Stimulated activated CD4-positive, alpha-beta T cell treated with anti-CD3 and anti-CD28 coated beads, Interleukin-4, amount 100 ng/mL, for 24 hours (primary cell): Measurements from ENCODE around the gene GRM4.
"Not testable (repeated sequence)": the region's sequence is repeated elsewhere in the genome, so short reads cannot be mapped to it uniquely, and the experiment has no call there.

Experiments used
- DNase-seq: peaks from one replicate; pipeline ENCODE4 v3.0.0-alpha.2; 2020

GRM4 gene

DNA sequence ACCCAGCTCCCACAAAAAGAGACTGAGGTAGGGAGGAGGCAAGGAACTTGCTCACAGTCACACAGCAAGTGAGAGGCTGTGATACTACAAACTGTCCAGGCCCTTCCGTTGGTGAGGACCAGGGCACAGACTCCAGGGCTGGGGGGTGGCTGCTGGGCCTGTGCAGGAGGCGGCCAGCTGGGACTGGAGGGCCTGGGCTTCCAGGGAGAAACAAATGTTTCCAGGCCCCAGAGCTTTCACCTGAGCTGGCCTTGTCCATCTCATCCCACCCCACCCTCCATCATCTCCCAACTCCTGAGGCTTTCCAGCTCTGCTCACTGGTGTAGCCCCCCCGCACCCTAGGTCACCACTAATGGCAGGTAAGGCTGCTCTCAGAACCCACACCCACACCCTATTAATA is 86.0 kb downstream of the GRM4 start:
- DNase-seq = no peak

DNA sequence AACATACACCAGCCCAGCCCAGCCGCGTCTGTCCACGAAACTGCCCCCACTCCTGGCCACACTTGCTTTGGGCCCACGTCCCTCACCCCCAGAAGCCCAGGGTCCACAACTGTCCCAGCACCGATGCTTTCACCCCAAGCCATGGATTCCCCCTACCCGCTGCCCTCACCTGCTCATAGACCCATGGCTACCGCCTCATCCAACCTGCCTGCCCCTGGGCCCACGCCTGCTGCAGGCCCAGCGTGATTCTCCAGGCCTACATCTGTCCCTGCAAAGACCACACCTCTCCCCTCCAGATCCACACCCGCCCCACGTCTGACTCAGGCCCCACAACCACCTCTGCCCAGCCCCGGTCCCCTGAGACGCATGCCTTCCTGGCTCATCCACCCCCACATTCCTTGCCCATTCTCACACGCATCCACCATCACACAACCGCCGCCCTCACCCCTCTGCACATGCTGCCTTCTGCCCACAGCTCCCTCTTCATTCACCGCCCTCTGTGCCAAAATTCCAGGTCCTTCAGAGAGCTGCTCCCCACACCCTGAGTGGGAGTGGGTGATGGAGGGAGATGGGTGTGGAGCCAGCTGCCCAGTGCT is 86.7 kb downstream of the GRM4 start:
- no peak for DNase-seq

DNA sequence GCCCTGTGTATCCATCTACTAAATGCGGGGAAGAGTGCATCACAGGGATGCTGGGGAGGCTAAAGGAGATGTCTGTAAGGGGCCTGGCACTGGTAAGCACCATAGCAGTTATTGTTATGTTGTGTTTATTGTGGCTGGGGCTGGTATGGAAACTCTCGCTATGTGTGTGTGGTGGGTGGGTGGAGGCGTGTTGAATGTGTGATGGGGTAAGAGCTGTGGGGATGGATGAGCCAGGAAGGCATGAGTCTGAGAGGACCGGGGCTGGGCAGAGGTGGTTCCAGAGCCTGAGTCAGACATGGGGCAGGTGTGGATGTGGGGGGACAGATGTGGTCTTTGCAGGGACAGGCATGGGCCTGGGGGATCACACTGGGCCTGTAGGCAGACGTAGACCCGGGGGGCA is 88.1 kb downstream of the GRM4 start:
- DNase-seq = no peak

DNA sequence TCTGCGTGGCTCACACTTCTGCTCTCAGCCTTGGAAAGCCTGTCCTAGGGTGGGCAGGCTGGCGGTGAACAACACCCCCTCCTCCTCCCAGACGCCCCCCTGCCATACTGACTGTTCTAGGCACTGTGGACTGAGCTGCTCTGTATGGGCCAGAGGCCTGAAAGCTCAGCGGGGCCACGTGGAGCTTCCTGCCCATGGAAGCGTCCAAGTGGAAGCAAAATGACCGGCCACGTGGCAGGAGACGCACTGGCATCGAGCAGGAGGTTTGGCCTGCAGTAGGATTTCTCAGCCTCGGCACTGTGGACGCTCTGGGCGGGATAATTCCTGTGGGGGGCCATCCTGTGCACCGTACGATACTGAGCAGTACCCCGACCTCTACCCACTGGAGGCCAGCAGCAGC is 88.7 kb downstream of the GRM4 start:
- no peak for DNase-seq

DNA sequence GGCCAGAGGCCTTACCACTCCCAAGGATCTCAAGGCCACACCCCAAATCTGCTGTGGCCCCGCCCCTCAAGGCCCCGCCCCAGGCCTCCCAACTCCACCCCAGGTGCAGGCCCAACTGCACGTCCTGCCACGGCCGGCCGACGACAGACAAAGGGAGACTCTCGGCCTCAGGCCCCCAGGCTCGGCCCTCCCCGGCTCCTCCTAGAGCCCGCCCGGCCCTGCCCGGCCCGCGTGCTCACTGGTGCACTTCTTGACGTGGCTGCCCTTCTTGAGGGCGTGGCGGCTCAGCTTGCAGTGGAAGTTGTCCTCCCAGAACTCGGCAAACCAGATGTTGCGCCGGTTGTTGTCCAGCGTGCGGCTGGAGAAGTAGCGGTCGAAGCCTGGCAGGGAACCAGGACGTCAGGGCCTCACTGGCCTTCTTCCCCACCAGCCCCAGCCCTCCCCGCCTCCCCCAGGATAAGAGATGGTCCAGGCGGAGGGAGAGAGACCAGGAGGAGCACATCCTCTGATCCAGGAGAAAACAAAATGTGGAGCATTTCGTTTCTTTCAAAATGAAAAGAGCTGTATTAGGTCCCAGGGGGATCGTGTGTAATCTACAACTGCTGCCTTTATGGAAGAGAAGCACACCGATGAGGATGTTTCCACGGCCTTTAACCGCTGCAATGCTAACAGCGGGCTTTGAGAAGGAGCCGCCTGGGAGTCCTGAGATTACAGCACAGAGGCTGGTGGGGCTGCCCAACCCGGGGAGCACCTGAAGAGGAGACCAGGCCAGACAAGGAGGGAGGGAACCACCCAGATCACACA is 89.4 kb downstream of the GRM4 start:
- no peak for DNase-seq

DNA sequence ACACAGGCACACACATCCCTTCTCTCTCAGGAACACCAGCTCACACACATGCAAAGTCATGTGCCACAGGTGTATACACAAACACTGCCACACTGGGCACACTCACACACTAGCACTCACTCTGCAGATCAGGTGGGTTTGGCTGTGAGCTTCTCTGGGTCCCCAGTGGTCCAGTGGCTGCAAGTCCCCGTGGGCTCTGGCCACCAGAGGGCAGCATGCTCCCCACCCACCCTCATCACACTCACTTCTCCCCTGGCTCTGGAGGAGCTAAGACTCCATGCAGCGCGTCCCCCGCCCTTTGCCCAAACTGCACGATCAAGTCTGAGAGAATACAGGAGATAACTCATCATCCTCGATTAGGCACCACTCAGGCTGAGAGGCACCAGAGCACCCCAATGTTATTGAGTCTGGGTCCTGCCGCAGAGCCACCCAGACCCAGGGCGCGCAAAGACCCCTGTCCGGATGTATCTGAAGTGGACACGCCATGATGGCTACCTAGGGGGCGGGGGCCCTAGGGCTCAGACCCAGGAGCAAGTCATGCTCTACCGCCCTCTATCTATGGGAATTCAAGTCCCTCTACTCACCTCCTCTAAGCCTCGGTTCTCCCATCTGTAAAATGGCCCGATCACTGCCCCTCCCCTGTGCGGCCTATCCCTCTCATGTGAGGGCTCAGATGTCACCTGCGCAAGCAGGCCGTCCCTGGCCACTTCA is 90.5 kb downstream of the GRM4 start:
- DNase-seq = peak; percentile 70

DNA sequence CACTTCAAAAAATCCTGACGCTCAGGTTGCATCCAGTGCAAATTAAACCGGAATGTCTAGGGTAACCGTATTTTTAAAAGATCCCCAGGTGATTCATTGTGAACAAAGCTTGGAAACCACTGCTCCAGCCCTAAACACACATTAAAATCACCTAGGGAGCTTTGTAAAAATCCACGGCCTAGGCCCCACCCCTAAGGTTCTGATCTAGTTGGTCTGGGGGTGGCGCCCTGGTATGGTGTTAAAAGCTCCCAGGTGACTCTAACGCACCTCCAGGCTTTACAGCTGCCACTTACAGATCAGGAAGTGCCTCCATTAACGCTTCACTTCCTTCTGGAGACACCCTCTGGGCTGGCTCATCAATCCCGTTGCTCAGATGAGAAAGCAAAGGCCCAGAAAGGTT is 92.2 kb downstream of the GRM4 start:
- DNase-seq = no peak

DNA sequence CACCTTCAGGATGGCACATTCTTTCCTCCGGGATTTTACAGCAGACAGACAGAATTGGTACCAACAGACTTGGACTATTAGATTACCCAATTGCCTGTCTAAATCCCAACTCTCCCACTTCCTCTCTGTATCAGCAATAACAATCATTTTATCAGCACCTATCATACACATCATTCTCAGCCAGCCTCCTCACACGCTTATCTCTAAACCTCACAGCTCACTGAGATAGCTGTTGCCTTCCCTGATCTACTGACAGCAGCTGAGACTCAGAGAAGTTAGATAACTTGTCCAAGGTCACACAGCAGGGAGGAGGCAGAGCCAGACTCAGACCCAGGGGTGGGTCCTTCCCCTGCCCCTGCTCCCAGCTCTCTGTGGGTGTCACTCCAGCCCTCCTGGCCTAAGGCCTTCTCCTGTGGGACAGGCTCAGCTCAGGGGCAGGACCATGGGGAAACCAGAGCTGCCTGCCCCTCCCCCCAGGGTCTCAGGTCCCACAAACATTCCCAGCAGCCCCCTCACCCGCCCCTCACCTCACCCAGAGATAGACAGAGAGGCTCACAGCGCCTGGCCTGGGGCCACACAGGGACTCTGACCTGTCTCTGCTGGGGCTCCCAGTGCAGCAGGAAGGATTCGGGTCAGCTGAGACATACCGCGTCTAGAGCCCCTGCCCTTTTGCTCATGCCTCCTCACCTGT is 92.8 kb downstream of the GRM4 start:
- no peak for DNase-seq

DNA sequence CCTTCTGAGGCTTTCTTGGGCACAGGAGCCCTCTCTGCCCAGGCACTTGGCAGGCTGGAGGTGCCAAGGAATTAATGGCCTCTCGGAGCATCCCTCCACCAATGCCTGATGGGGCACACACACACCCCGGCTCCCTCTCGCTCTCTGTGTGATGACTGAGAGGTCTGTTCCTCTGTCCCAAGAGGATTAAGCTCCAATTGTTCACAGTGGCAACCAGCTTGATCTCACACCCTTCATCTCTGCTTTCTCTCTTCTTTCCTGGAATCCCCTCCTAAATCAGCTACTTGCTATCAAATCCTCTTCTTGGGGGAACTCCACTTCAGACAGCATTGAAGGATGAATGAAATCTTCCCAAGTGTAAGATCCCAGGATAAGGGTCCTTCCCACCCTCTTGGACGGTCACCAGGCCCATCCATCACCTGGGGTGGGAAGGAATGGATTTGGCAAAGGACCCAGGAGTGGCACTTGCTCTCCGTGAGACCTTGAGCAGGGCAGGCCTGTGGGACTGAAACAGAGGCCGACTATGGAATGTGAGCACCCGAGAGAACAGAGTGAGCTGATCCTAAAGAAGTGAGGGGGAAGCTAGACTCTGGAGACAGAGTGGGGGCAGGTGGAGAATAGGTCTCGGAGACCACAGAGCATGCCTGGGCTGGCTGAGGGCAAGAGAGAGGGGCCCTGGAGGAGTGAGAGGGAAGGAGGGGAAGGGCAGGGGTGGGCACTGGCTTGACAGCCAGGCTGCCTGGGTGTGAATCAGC is 93.6 kb downstream of the GRM4 start:
- no peak for DNase-seq

DNA sequence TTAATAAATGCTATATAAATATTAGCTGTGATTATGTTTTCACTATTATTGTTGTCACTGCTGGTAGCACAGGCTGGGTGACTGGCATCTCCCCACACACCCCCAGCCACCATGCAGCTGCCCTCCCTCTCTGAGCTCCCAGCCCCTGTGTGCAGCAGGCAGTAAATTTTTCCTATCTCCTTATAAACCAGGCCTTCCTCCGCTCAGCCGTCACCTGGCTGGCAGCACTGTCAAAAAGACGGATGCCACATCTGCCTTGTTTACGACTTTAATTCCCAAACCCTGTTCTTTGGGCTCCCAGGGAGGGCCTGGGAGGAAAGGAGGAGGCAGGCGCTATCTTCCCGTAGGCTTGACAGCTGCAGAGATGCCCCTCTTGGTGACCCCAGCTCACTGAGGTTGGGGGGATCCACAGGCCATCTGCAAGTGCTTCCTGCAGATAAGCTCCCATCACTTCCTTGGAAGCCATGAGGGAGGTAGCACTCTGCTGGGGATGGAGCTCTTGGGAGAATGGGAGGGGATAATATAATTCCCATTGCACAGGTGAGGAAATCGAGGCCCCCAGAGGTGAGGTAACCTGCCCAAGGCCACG is 94.5 kb downstream of the GRM4 start:
- no peak for DNase-seq

DNA sequence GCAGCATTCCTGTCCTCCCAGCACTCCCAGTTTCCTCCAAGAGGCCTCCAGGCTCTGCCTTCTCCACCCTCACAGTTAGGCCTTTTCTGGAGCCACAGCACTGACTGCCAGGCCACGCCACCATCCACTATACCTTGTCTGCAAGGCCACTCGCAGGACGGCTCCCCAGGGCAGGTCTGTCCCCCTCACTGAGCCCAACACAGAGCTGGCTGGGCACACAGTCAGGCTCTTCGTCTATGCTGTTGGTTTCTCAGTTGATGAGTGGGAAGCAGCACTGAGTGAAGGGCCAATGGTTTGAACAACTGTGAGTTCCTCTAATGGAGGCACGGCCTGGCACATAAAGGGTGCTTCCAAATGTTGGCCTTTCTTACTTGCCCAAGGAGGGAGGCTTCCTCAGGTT is 95.2 kb downstream of the GRM4 start:
- DNase-seq = no peak

DNA sequence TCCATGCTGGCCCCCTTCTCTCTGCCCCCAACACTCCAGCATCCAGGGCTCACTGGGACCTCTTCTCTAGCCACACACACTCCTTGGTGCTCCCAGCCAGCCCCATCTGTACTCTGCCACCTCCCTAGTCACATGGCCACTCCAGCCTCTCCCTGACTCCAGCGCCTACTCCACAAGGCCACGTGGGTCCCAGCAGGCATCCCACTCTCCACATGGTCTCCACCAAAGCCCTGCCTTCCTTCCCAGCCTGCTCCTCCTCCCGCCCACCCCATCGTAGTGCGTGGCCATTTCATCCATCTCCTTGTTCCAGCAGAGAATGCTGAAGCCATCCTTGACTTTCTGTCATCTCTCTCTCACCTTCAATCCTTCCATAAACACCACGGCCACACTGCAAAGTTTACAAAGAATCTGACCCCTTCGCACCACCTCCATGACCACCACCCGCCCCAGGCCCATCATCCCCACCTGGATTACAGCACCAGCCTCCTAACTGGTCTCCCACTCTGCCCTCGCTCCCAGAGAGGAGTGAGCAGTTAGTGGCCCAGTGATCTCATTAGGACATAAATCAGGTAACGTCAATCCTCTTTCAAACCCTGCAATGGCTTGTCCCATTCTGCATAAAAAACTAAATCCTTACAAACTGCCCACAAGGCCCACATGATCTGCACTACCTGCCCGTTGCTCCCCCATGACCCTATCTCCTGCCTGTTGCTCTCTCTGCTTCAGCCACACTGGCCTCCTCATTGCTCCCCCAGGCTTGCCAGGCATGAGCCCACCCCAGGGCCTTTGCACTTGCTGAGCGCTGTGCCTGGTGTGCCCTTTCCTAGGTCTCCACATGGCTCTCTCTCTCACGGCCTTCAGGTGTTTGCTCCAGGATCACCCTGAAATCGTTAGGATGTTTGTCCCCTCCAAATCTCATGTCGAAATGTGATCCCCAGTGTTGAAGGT is 96.2 kb downstream of the GRM4 start:
- DNase-seq = no peak

DNA sequence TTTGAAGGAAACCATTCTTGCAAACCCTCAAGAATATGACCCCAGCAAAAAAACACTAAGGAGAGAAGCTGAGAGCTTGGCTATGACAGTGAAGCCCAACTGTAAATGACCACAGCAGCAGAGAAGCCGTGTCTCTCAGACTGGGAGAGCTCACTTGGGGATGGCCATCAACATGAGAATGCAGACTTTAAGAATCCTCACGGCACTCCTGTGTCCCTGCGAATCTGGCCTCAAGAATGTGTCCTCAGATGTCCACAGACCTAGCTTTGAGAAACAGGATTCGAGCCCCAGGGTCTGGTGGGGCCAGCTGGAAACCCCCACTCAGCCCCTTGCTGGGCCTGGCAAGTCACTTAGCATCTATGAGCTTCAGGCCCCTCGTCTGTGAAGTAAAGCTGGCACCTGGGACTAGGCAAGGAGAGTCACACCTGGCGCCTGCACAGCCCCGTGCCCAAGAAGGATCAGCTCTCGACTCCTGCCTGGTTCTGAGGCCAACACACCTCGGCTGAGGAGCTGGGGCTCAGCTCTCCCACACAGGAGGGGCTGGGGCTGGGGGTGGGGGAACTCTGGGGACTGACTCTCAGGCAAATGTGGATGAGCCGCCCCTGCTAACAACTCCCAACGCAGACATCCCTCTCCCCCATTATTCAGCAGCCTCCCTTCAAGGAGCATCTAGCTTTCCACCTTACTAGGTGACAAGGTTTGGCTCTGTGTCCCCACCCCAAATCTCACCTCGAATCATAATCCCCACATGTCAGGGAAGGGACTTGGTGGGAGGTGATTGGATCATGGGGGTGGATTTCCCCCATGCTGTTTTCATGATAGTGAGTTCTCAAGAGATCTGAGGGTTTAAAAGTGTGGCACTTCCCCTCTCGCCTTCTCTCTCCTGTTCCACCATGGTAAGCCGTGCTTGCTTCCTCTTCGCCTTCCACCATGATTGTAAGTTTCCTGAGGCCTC is 97.7 kb downstream of the GRM4 start:
- DNase-seq = no peak

DNA sequence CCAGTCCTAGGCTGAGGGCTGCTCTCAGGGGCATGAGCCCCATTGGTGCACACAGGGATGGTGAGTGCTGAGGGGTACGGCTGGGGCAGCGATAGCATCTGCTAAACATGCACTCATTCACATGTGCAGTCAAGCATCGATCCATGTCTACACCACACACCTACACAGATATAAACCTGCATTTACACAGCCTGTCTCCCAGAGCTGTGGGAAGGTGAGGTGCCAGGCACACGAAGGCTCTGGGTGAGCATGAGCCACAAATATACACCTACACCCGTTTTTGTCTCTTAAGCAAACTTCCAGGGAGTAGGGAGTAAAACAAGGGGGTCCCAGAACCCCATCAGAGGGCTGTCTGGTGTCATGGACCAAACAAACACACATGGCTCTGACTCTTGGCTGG is 99.3 kb downstream of the GRM4 start:
- DNase-seq = no peak

DNA sequence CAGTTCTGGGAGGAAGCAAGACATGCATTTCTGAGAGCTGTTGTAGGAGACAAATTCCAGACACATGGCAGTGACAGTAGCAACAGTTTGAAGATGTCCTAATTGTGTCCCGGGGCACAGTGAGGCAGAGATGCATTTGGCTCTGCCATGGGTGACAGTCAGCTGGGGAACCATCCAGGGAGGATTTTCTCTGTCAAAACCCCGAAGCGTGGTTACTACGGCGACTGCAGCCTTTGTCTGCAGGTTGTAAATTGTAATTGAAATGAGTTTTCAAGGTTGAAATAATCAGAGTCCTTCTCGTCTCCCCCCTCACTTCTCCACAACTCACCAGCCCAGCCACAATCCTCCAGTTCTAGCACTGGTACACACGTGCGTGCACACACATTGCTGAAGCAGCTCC is 100.1 kb downstream of the GRM4 start:
- no peak for DNase-seq

DNA sequence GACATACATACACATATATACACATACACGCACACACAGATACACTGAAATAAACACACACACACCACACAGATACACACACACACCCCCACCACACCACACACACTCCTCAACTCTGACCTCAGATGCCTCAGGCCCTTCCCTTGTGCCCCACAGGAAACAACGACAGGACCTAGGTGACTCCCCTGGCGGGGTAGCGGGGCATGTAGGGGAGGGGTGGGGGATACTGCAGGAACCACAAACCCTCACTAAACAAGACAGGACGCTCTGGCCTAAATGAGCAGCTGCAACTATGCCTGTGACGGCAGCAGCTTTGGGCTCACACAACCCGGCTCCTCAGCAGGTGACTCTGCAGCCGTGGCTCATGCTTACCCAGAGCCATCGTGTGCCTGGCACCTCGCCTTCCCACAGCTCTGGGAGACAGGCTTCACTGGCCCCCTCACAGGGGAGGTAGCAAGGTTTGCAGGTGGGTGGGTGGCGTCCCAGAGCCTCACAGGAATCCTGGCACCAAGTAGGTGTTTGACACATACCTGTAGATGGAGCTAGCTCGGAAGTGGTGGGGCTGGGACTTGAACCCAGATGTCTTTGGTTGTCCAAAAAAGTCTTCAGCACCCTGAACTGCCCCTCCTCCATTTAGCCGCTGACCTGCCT is 100.8 kb downstream of the GRM4 start:
- no peak for DNase-seq

DNA sequence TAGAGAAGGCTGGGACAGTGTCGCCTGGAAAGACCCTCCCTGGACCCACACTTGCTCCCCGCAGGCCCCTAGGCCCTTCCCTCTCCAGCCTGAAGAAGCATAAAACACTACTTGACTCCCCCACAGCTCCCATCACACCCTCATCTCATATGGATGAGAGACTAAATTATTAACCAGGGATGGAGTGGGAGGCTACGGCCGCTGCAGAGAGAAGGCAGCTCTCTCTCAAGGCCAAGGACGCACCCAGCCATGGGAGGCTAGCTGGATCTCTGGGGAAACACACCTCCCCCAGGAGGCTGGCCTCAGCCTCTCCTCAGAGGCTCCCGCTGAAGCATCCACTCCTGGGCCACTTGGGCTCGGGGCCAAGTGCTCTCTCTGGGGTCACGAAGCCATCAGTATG is 102.5 kb downstream of the GRM4 start:
- DNase-seq = no peak

DNA sequence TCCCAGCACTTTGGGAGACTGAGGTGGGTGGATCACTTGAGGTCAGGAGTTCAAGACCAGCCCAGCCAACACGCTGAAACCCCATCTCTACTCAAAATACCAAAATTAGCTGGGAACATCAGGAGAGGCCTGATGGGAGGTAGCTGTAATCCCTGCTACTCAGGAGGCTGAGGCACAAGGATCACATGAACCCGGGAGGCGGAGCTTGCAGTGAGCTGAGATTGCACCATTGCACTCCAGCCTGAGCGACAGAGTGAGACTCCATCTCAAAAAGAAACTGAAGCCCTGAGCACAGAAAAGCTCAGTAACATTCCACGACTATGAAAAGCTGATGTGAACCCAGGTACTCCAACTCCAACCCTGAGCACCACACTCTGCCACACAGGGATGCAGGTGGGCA is 103.9 kb downstream of the GRM4 start:
- not testable (repeated sequence) for DNase-seq

DNA sequence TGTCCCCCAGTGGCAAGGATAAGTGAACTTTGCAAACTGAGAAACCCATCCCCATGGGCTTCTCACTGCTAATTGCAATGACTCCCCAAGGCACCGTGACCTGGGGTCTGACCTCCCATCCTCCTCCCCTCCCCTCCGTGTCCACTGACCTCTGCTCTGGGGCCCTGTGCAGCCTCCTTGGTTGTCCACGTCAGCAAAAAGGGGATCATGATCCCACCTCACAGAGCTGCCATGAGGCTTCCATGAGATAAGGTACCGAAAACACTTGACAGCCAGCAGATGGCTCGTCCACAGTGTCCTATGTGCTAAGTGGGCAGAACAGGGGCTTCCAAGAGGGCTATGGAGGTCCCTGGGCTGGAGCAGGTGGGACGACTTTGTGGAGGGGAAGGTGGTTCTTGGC is 104.5 kb downstream of the GRM4 start:
- DNase-seq = no peak

DNA sequence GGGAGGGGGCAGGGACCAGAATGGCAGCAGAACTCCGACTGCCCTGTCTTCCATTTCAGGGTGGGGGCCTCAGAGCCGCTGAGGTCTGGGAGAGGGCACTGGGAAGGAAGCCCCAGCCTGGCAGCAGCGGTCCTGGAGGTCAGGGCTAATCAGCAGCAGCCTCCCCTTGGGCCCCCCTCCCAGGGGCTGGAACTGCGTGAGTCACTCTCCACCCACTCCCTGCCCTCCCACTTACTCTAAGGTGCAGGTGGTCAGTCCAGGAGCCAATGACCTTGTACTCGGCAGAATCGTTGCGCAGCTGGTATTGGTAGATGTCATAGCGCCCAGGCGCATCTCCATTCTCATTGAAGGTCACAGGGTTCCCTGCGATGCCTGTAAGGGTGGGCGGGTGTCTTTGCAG is 105.9 kb downstream of the GRM4 start:
- DNase-seq = no peak
